Measurements from ENCODE around the gene FAM163B. TPM values are rescaled to one million over a fixed set of nuclear protein-coding genes. Genes with fewer than 3 reads are reported as not detected.

FAM163B gene
- total RNA-seq, 2 donors from 2014 or later: not detected

- no peaks in the 10 kb centered on the region for H3K9me3 Mint-ChIP-seq
- peaks cover 20% of the 10 kb centered on the region for H3K4me1 Mint-ChIP-seq (ENCODE audit: low read depth)
- H3K27me3 Mint-ChIP-seq (ENCODE audit: low read depth): no peaks in the 10 kb centered on the region
- no peak overlapping the region for H3K27ac Mint-ChIP-seq
- H3K4me3 Mint-ChIP-seq: no peak overlapping the region
- H3K36me3 Mint-ChIP-seq (ENCODE audit: insufficient read depth in 2 of 2): no peaks in the 10 kb centered on the region
- no peak for ATAC-seq (replicated peaks in 1 of 2)
- no peak for DNase-seq
Measured at GRCh38 chr9:133554729-133555128, 54.5 kb downstream of the FAM163B start.

DNA sequence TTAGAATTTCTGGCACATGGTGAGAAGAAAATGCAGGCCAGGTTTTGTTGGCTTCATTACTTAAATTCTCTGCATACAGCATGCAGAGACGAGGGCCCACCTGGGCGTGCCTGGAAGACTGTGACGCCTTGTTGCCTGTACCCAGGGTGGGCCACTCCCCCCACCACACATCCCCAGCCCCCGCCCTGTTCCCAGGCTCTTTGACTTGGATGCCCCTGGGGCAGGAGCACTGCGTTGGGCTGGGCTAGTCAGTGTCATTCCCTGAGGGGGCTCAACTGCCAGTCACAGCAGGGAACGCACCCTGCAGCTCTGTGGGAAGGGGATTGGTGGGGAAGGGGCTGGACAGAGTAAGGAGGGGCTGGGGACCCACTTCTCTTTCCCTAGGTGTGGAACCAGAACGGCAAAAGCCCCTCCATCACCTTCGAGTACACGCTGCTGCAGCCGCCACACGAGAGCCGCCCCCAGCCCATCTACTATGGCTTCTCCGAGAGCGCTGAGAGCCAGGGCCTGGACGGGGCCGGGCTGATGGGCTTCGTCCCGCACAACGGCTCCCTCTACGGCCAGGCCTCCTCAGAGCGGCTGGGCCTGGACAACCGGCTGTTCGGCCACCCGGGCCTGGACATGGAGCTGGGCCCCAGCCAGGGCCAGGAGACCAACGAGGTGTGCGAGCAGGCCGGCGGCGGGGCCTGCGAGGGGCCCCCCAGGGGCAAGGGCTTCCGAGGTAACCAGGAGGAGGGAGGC, 55.0 kb downstream of the FAM163B start:
- H3K27me3 Mint-ChIP-seq (ENCODE audit: low read depth): no peaks in the 10 kb centered on the region
- no peak overlapping the region for H3K4me3 Mint-ChIP-seq
- ATAC-seq (replicated peaks in 1 of 2): no peak
- peaks cover 17% of the 10 kb centered on the region for H3K4me1 Mint-ChIP-seq (ENCODE audit: low read depth)
- no peaks in the 10 kb centered on the region for H3K9me3 Mint-ChIP-seq
- H3K27ac Mint-ChIP-seq: no peak overlapping the region
- no peak for DNase-seq
- H3K36me3 Mint-ChIP-seq (ENCODE audit: insufficient read depth in 2 of 2): no peaks in the 10 kb centered on the region

- ATAC-seq (replicated peaks in 1 of 2): no peak
- Mint-ChIP-seq H3K36me3 (ENCODE audit: insufficient read depth in 2 of 2) (no peaks in the 10 kb centered on the region), H3K9me3 (no peaks in the 10 kb centered on the region), H3K27me3 (ENCODE audit: low read depth) (no peaks in the 10 kb centered on the region), H3K4me3 (no peak overlapping the region), H3K4me1 (ENCODE audit: low read depth) (peaks cover 7% of the 10 kb centered on the region), H3K27ac (no peak overlapping the region)
- no peak for DNase-seq
Measured at GRCh38 chr9:133553123-133553522, 56.1 kb downstream of the FAM163B start.

DNA sequence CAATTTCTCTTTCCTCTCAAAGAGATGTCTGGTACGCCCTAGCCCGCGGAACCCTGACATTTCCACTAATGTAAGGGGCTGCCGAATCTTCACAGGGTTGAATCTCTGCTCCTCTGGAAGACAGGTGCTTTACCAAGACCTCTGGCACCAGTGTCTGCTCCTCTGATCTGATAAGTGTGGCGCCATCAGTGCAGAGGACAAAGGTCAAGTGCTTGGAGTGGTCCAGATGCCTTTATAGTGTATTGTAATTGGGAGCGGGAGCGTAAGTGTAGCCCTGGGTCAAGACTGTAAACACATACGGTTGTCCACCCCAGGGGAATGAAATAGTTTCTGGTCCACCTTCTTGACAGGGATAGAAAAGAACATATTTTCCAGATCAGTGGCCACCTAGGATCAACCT, 57.0 kb downstream of the FAM163B start:
- ATAC-seq (replicated peaks in 1 of 2): no peak
- DNase-seq: no peak
- Mint-ChIP-seq H3K27me3 (ENCODE audit: low read depth) (no peaks in the 10 kb centered on the region), H3K4me1 (ENCODE audit: low read depth) (no peaks in the 10 kb centered on the region), H3K4me3 (no peak overlapping the region), H3K36me3 (ENCODE audit: insufficient read depth in 2 of 2) (no peaks in the 10 kb centered on the region), H3K27ac (no peak overlapping the region), H3K9me3 (no peaks in the 10 kb centered on the region)

DNA sequence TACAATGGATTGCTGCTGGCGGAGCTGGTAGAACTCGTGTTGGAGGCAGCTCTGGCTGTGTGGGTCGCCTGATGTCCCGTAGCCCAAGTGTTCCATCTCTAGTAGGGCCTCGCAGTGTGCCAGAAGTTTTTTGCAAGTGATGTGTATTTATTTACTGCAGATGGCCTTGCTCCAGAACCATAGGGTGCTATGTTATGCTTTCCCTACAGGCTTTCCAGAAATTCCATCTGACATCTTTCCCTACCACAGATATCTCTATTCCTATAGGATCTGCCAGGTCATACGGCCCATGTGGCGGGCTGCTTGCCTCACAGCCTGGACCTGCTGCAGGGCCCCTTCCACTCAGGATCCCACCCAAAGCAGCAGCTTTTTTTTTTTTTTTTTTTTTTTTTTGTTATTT, 57.7 kb downstream of the FAM163B start:
- H3K9me3 Mint-ChIP-seq: no peaks in the 10 kb centered on the region
- no peak for ATAC-seq (replicated peaks in 1 of 2)
- H3K4me3 Mint-ChIP-seq: no peak overlapping the region
- no peak overlapping the region for H3K27ac Mint-ChIP-seq
- no peak for DNase-seq
- no peaks in the 10 kb centered on the region for H3K27me3 Mint-ChIP-seq (ENCODE audit: low read depth)
- H3K4me1 Mint-ChIP-seq (ENCODE audit: low read depth): no peaks in the 10 kb centered on the region
- H3K36me3 Mint-ChIP-seq (ENCODE audit: insufficient read depth in 2 of 2): no peaks in the 10 kb centered on the region

- ATAC-seq (replicated peaks in 1 of 2) (no peak), DNase-seq (no peak)
- Mint-ChIP-seq H3K4me1 (ENCODE audit: low read depth) (no peaks in the 10 kb centered on the region), H3K4me3 (no peak overlapping the region), H3K27me3 (ENCODE audit: low read depth) (no peaks in the 10 kb centered on the region), H3K36me3 (ENCODE audit: insufficient read depth in 2 of 2) (no peaks in the 10 kb centered on the region), H3K27ac (no peak overlapping the region), H3K9me3 (no peaks in the 10 kb centered on the region)
Measured at GRCh38 chr9:133547116-133547515, 62.1 kb downstream of the FAM163B start.

GRCh38 chr9:133546287-133546680, 62.9 kb downstream of the FAM163B start:
- ATAC-seq (replicated peaks in 1 of 2) (no peak), DNase-seq (no peak)
- Mint-ChIP-seq H3K27me3 (ENCODE audit: low read depth) (no peaks in the 10 kb centered on the region), H3K4me1 (ENCODE audit: low read depth) (no peaks in the 10 kb centered on the region), H3K9me3 (no peaks in the 10 kb centered on the region), H3K36me3 (ENCODE audit: insufficient read depth in 2 of 2) (no peaks in the 10 kb centered on the region), H3K4me3 (no peak overlapping the region), H3K27ac (no peak overlapping the region)

DNA sequence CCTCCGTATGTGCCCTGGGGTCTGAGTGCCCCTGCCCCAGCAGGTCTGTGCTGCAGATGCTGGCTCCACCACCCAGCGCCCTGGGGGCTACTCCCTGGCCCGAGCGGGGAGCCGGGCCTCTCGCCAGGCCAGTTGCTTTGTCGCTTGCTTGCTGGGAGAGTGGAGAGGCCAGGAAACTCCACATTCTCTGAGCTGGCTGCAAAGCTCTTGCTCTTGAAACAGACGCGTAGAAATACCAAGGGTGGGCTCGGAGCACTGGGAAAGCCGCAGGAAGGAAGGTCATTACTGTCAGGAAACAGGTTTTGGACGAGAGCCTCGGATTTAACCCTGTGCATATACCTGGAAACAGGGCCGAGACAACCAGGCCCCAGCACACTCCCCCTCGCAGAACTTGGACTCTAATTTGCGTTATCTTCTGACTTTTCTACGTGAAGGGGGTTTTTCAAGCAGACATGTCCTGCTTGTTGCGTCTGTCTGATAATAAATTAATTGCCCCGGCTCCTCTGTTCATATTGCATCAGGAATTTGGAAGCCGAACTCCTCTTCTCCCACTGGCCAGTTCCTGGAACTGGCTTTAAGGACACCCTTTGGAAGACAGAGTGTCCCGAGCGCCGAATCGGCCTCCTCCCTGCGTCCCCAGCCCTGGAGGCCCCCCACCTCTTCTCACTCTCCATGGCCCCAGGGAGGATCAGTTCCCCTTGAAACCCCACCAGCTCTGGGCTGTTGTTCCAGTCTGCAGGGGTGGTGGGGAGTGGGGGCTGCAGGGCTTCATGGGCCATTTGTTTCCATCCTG, 63.5 kb downstream of the FAM163B start:
- Mint-ChIP-seq H3K27me3 (ENCODE audit: low read depth) (no peaks in the 10 kb centered on the region), H3K36me3 (ENCODE audit: insufficient read depth in 2 of 2) (no peaks in the 10 kb centered on the region), H3K4me1 (ENCODE audit: low read depth) (no peaks in the 10 kb centered on the region), H3K9me3 (no peaks in the 10 kb centered on the region), H3K4me3 (no peak overlapping the region), H3K27ac (no peak overlapping the region)
- DNase-seq (no peak), ATAC-seq (replicated peaks in 1 of 2) (no peak)

- Mint-ChIP-seq H3K4me3 (no peak overlapping the region), H3K27me3 (ENCODE audit: low read depth) (peaks cover 7% of the 10 kb centered on the region), H3K36me3 (ENCODE audit: insufficient read depth in 2 of 2) (no peaks in the 10 kb centered on the region), H3K9me3 (no peaks in the 10 kb centered on the region), H3K27ac (no peak overlapping the region), H3K4me1 (ENCODE audit: low read depth) (peaks cover 5% of the 10 kb centered on the region)
- no peak for ATAC-seq (replicated peaks in 1 of 2)
- DNase-seq: no peak
Measured at GRCh38 chr9:133543772-133544467, 65.3 kb downstream of the FAM163B start.

DNA sequence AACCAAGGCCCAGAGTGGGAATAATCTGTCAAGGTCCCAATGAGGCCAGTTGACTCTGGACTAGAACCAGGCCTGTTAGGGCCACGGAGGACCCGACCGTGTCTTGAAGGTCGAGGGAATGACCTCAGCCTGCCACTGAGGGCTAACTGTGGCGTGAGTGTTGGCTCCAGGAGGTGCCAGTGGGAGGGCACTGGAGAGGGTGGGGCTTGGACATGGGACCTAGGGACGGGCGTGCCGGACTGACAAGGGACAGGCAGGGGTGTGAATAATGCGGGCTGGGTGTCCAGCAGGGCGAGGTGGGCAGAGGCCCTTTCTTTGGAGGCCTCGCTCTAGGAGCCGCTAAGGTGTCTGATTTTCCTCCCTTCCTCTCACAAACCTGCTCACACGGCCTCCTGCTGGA, 67.2 kb downstream of the FAM163B start:
- Mint-ChIP-seq H3K27ac (no peak overlapping the region), H3K4me1 (ENCODE audit: low read depth) (peaks cover 5% of the 10 kb centered on the region), H3K27me3 (ENCODE audit: low read depth) (peaks cover 11% of the 10 kb centered on the region), H3K36me3 (ENCODE audit: insufficient read depth in 2 of 2) (no peaks in the 10 kb centered on the region), H3K9me3 (no peaks in the 10 kb centered on the region), H3K4me3 (no peak overlapping the region)
- DNase-seq (no peak), ATAC-seq (replicated peaks in 1 of 2) (no peak)

DNA sequence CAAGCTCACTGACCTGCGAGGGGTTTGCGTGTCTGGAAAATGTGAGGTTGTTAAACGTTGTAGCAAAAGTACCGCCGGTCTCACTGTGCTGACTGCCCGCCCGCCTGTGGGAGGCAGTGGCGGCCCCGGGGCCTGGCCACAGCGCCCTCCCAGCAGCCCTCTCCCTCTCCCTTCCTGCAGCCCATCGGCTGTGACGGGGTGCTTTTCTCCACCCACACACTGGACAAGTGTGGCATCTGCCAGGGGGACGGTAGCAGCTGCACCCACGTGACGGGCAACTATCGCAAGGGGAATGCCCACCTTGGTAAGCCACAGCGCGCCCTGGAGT, 68.5 kb downstream of the FAM163B start:
- Mint-ChIP-seq H3K36me3 (ENCODE audit: insufficient read depth in 2 of 2) (no peaks in the 10 kb centered on the region), H3K4me1 (ENCODE audit: low read depth) (peaks cover 5% of the 10 kb centered on the region), H3K9me3 (no peaks in the 10 kb centered on the region), H3K27me3 (ENCODE audit: low read depth) (peaks cover 11% of the 10 kb centered on the region), H3K27ac (no peak overlapping the region), H3K4me3 (no peak overlapping the region)
- DNase-seq (no peak), ATAC-seq (replicated peaks in 1 of 2) (no peak)

- DNase-seq: no peak
- peaks cover 5% of the 10 kb centered on the region for H3K4me1 Mint-ChIP-seq (ENCODE audit: low read depth)
- peaks cover 11% of the 10 kb centered on the region for H3K27me3 Mint-ChIP-seq (ENCODE audit: low read depth)
- H3K4me3 Mint-ChIP-seq: no peak overlapping the region
- ATAC-seq (replicated peaks in 1 of 2): no peak
- H3K36me3 Mint-ChIP-seq (ENCODE audit: insufficient read depth in 2 of 2): no peaks in the 10 kb centered on the region
- H3K9me3 Mint-ChIP-seq: no peaks in the 10 kb centered on the region
- H3K27ac Mint-ChIP-seq: no peak overlapping the region
Measured at GRCh38 chr9:133539991-133540697, 69.0 kb downstream of the FAM163B start.
